NCI-H82 treated with DMSO at 0.1 percent for 48 hours (cell line): ENCODE data around the gene CD300H.
"Not testable (repeated sequence)": the region's sequence is repeated elsewhere in the genome, so short reads cannot be mapped to it uniquely, and the experiment has no call there.

ENCODE experiments used
- DNase-seq: peaks from one replicate; lab custom pipeline; 2025; ENCODE audit not compliant: unreplicated experiment; lab: John Stamatoyannopoulos, UW

CD300H gene

GRCh38 chr17:74585711-74586110 lies 18.4 kb upstream of the CD300H start:
- no peak for DNase-seq

DNA sequence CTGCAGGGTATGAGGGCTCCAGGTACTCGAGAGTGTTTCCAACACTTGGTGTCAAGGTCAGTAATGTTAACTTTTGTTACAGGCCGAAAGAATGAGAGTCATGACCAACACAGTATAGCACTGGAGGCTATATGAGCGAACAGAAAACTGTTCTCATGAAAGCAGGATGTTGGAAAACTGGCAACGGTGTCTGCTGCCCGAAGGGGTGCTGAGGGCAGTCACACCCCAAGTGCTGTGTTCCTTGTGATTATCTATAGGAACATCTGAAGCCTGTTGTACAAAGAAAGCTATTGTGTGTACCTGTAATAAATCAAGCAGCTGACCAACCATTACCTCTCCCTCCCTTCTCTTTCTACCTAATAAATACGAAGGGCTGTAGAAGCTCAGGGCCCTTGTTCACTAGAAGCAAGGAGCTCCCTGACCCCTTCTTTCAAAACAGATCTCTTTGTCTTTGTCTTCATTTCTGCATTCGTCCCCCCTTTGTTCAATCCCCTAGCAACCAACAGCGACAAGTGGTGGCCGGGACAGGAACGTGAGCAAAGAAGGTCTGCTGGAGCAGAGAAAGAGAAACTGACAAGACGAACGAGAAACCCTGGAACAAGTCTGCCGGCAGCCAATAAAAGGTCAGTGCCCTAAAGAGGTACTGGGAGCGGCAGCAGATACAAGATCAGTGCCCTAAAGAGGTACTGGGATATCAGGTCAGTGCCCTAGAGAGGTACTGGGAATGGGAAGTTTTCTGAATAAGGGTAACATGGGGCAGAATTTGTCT lies 17.2 kb upstream of the CD300H start:
- no peak for DNase-seq

DNA sequence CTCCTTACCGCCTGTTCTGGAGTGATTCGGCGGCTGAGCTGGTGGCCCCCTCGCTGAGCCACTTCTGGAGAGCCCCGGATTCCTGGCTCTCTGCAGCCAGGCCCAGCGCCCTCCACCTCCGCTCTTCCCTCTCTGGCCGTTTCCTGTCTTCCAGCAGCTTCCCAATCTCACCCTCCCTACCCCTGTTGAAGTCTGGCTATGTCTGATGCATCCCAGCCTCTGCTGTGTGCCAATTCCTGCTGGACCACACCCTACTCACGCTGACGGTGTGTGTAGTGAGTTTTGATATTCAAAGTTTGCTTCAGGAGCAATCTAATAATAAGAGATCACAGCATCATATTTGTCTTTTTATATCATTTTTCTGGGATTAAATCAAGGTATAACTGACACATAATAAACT lies 15.3 kb upstream of the CD300H start:
- no peak for DNase-seq

GRCh38 chr17:74579900-74580299 lies 12.6 kb upstream of the CD300H start:
- DNase-seq: no peak

DNA sequence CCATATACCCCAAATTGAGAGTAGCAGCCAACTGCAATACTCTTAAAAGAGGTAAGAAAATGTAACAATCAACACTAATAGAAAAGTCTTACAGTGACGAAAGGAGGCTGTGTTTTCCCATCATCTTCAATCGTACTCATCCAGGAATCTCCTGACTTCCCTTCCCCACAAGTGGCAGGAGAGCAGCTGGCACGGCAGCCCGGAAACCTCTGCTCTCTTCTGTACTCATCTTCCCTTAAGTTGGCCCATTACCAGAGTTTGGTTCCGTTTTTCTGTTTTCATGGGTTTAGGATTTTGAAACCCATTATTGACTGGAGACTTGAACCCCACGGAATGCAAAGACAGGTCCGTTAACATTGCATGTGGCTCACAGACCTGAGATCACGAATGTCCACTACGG lies 11.7 kb upstream of the CD300H start:
- DNase-seq: no peak

DNA sequence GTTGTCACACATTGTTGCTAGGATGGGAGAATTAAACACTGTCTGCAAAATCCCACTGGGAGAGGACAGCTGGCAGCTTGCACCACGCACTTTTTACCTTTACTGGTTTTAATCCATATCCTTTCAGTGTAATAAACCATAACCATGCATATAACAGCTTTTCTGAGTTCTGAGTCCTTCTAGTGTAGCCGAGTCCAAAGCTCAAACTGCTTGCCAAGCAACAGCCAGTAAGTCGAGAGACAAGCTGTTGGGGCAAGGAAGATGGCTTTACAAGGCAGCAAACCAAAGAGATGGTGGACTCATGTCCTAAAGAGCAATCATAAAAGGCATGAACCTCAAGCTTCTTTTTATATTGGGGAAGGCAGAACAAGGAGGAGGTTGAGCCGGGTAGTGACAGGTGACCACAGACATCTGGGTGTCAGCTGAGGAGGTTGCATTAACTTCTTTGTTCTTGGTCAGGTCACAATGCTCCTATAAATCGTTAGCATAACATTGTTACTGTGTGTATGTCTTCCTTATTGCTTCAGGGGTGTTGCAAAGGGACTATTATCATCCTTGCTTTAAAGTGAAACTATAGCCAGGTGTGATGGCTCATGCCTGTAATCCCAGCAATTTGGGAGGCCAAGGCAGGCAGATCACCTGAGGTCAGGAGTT lies 7.3 kb upstream of the CD300H start:
- no peak for DNase-seq

DNA sequence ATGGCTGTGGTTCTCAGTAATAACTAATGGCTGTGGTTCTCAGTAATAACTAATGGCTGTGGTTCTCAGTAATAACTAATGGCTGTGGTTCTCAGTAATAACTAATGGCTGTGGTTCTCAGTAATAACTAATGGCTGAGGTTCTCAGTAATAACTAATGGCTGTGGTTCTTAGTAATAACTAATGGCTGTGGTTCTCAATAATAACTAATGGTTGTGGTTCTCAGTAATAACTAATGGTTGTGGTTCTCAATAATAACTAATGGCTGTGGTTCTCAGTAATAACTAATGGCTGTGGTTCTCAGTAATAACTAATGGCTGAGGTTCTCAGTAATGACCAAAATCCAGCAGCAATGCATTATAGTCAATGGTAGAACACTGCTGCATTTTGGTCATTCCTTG lies 6.3 kb upstream of the CD300H start:
- not testable (repeated sequence) for DNase-seq

DNA sequence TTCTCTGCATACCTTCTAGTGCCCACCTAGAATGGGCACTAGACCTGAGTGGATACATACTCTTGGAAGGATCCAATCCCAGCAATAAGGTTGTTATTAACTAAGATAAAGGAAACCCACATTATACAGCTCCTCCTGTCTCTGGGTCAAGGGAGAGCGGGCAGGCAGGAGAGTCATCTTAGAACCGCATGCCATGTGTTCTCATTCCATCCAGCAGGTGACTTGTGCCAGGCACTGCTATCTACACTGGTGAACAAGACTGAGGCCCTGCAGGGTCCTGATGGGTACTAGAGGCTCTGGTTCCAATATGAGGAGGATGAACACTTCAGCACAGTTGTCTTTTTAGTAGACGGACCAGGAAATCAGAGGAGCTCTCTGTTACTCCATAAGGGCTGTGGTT lies 5.9 kb upstream of the CD300H start:
- no peak for DNase-seq

DNA sequence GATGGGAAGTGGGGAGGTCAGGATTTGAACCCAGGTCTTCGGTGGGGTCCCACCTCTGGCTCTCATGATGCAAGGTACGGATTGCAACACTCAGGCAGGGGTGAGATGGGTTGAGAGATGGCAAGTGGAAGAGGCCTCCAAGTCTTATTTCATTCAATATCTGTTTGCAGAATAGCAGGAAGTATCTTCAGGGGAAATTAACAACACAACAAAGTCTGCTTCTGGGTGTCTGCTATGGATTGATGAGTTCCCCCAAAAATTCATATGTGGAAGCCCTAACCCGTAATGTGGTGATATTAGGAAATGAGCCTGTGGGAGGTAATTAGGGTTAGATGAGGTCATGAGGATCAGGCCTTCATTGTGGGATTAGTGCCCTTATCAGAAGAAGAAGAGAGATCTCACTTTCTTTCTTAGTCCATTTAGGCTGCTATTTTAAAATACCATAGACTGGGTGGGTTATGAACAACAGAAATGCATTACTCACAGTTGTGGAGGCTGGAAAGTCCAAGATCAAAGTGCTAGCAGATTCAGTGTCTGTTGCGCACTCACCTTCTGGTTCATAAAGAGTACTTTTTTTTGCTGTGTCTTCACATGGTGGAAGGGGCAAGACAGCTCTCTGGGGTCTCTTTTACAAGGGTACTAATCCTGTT lies 4.4 kb upstream of the CD300H start:
- DNase-seq: no peak

DNA sequence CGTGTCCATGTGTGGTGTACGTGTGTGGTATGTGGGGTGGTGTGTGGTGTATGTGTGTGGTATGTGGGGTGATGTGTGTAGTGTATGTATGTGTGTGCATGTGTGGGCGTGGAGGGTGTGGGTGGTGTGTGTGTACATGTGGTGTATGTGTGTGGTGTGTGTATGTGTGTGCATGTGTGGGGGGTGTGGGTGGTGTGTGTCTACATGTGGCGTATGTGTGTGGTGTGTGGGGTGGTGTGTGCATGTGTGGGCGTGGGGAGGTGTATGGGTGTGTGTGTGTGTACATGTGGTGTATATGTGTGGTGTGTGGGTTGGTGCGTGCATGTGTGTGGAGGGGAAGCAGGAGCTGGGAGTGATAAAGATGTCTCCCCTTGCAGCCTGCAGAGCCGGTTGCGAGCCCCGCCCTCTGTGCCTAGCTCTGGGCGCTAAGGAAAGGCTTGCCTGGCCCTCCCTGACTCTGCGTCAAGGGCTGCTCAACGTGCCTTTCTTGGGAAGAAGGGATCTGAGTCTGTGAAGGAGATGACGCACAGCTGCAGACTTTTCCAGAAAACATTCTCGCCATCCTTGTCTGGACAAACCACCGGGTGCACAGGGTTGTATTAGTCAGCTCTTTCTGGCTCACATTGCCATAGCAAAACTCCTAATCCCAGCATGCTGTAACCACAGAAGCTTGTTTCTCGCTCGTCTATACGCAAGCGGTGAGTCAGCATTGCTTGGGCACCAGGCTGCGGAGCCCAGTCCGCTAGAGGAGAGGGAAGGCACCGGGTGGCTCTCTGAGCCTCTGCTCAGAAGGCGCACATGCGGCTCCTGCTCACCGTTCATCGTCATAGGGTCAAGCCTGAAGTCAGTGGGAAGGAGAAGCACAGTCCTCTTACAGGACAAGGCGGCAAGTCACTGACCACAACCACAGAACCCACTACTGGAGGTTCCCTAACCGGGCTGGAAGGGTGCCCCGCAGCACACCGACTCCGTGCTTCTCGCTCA lies 2.0 kb upstream of the CD300H start:
- no peak for DNase-seq

GRCh38 chr17:74568106-74568873 lies 981 bp upstream of the CD300H start:
- no peak for DNase-seq

- no peak for DNase-seq
Measured at GRCh38 chr17:74566132-74566753, 1.1 kb downstream of the CD300H start.

DNA sequence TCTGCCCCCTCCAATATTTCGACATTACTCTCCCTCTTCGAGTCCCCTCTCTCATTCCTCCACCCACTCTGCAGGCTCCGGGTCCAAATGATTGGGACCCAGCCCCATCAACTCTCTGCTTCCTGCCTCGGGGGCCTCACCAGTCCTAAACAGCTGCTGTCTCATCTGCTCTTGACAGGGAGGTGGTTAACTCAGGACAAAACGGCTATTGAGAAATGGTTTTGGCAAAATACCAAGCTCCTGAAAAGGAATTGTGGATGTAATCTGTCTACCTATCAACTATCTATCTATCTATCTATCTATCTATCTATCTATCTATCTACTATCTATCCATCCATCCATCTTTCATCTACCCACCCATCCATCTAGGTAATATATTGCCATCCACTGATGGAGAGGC lies 2.2 kb downstream of the CD300H start:
- DNase-seq: no peak

- DNase-seq: no peak
Measured at GRCh38 chr17:74563358-74563757, 4.0 kb downstream of the CD300H start.

- DNase-seq: no peak
Measured at GRCh38 chr17:74561586-74561985, 5.7 kb downstream of the CD300H start.

DNA sequence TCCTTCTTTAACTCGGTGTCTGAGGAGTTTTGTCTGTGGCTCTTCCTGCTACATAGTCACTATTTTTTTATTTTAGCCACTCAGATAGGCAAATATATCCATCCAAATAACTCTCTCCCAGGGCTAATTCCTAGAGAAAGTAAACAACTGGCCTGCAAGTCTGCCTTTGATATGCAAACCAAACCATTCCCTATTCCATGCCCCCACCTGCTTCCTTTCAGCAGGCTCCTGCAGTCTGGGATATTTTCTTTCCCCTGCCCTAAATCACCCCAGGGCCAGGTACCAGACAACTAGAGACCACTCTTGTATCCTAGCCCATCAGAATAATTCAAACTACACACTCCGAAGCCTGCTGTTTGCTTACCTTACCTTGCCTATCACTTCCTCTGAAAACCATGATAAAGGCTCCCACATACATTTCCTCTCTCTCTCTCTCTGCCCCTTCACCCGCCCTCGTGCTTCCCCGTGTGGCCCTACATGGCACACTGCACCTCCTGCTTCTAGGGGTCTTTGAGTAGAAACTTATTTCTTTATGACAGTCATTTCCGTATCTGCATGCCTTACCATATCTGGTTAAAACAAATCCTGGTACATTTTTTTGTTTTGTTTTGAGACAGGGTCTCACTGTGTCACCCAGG lies 8.3 kb downstream of the CD300H start:
- no peak for DNase-seq

DNA sequence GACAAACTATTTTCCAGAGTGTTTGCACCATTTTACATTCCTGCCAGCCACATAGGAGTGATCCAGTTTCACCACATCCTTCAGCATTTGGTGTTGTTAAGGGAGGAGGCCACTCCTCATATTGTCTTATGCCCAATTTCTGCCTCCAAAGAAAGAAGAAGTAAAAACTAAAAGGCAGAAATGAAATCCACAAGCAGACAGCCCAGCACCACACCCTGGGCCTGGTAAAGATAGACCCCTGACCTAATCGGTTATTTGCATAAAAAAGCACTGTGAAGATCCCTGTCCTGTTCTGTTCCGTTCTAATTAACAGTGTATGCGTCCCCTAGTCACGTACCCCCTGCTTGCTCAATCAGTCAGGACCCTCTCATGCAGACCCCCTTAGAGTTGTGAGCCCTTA lies 8.9 kb downstream of the CD300H start:
- DNase-seq: not testable (repeated sequence)

- no peak for DNase-seq
Measured at GRCh38 chr17:74555427-74555940, 11.8 kb downstream of the CD300H start.

- no peak for DNase-seq
Measured at GRCh38 chr17:74554909-74555308, 12.4 kb downstream of the CD300H start.
